Duodenal mucosa (tissue), 2 donors: Measurements from ENCODE around the gene NODAL.

Experiments
- H3K27ac ChIP-seq: one replicate; pipeline ENCODE4 v1.7.0; 2013; ENCODE audit warnings: low read depth, low read length
- H3K27me3 ChIP-seq, 2 donors: one replicate each; pipeline ENCODE4 v1.7.0; 2013; ENCODE audit warnings: low read length in 2 of 2, control low read depth in 1 of 2; ENCODE audit not compliant: insufficient read depth in 2 of 2, control insufficient read depth in 1 of 2
- H3K36me3 ChIP-seq, 2 donors: one replicate each; pipeline ENCODE4 v1.7.0; 2013; ENCODE audit warnings: low read length in 2 of 2, control low read depth in 1 of 2; ENCODE audit not compliant: insufficient read depth in 2 of 2, control insufficient read depth in 1 of 2
- H3K4me1 ChIP-seq, 2 donors: one replicate each; pipeline ENCODE4 v1.7.0; 2013; ENCODE audit warnings: low read length in 2 of 2, control low read depth in 1 of 2; ENCODE audit not compliant: insufficient read depth in 2 of 2, control insufficient read depth in 1 of 2
- H3K4me3 ChIP-seq, 2 donors: one replicate each; pipeline ENCODE4 v1.7.0; 2013; ENCODE audit warnings: low read length in 2 of 2, low read depth in 1 of 2
- H3K9ac ChIP-seq, 2 donors: one replicate each; pipeline ENCODE4 v1.7.0; 2013; ENCODE audit warnings: low read length in 2 of 2, low read depth in 1 of 2
- H3K9me3 ChIP-seq, 2 donors: one replicate each; pipeline ENCODE4 v1.7.0; 2013; ENCODE audit warnings: low read length in 2 of 2, control low read depth in 1 of 2; ENCODE audit not compliant: control insufficient read depth in 1 of 2

NODAL gene

DNA sequence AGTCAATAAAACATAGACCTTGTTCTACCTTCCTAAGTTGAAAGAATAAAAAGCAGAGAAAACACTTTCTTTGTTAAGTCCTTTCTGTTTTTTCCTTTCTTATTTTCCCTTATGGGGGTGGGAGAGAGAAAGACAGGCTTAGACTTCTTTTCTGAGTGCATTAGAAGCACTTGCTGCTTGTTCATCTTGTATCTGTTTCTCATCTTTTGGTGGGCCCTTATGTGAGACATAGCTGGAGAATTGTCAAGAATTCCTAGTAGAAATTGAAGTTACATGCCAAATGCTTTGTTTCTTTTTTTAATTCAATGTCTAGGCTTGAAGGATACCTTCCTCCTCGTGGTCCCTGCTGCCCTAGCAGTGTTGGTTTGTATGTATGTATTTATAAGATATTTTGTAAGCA lies 30.9 kb downstream of the NODAL start:
- H3K4me1 ChIP-seq = peaks cover 10 to 18% of the 10 kb centered on the region in 2 donors
- no peaks in the 10 kb centered on the region for H3K27me3 ChIP-seq
- H3K36me3 ChIP-seq = peaks cover 0 to 10% of the 10 kb centered on the region in 2 donors
- no peak overlapping the region for H3K4me3 ChIP-seq
- no peak overlapping the region for H3K27ac ChIP-seq
- no peak overlapping the region for H3K9ac ChIP-seq
- no peaks in the 10 kb centered on the region for H3K9me3 ChIP-seq

DNA sequence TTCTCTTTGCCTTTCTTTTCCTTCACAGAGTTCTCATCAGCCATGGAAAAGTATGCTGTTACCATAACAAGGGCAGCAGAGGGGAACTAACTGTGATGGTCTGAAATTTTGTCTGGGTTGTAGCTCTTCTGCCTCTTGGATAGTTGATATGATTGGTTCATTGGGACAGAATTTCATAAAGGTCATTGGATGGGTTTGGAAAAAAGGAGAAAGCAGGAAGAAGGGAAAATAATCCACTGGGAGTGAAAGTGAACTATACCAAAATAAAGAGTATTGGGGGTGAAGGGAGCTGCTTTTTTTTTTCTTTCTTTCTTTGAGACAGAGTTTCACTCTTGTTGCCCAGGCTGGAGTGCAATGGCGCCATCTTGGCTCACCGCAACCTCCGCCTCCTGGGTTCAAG lies 31.7 kb downstream of the NODAL start:
- Histone ChIP-seq H3K4me3 (no peak overlapping the region), H3K36me3 (peaks cover 0 to 10% of the 10 kb centered on the region in 2 donors), H3K9me3 (no peaks in the 10 kb centered on the region), H3K4me1 (peaks cover 13 to 20% of the 10 kb centered on the region in 2 donors), H3K9ac (no peak overlapping the region), H3K27me3 (no peaks in the 10 kb centered on the region), H3K27ac (no peak overlapping the region)

DNA sequence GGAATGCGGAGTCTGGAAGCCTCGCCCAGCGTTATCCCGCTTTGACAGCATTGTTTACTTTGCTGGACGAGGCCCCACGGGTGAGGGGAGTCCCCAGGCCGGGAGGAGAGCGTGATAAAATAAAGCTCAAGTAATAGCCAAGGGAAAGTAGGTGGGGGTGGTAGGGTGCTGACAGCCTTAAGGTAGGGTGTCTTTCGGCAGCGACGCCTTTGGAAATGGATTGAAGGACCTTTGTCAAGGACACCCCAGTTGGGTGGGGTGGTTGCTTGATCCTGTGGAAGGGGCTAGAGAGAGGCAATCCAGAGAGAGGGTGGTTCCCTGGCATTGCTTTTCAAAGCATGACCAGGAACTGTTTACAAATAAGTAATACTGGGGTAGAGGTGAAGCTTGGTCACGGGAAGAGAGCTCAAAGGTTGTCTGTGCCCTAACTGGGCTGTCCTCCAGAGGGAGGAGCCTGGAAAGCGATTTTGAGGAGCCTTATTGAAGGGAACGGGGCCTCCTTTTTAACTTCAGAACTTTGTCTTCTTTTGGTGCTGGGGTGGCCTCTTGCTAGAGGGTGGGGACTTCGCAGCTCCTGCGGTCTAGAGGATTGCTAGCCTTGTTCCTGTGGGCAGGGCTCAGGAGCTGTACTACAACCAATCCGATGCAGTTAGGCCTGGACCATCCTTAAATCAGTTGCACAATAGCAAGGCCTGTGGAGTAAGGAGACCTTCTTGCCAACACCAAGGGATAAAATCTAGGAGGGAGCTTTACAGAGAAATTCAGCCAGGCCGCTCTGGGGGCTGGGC lies 36.2 kb downstream of the NODAL start:
- Histone ChIP-seq H3K9me3 (no peaks in the 10 kb centered on the region), H3K4me1 (peaks cover 18 to 25% of the 10 kb centered on the region in 2 donors), H3K27me3 (no peaks in the 10 kb centered on the region), H3K27ac (peak overlapping the region; percentile 97), H3K36me3 (peaks cover 0 to 3% of the 10 kb centered on the region in 2 donors), H3K4me3 (peak overlapping the region; percentile 90 to 93), H3K9ac (peak overlapping the region; percentile 89 to 99)

DNA sequence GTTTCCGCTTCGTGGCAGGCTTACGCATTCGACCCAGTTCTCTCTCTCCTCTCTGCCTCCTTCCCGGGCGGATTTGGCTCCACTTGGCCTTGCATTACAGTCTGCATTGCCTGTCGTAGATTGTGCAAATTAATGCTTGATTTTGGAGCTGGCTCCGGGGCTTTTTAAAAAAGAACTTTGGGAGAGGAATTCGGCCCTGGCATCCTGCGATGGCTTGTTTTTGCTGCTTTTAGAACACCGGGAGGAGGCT lies 36.8 kb downstream of the NODAL start:
- Histone ChIP-seq H3K9me3 (no peaks in the 10 kb centered on the region), H3K27me3 (no peaks in the 10 kb centered on the region), H3K4me1 (peaks cover 18 to 25% of the 10 kb centered on the region in 2 donors), H3K4me3 (peak overlapping the region; percentile 90 to 93), H3K36me3 (peaks cover 0 to 3% of the 10 kb centered on the region in 2 donors), H3K9ac (peak overlapping the region; percentile 89 to 99), H3K27ac (peak overlapping the region; percentile 97)

DNA sequence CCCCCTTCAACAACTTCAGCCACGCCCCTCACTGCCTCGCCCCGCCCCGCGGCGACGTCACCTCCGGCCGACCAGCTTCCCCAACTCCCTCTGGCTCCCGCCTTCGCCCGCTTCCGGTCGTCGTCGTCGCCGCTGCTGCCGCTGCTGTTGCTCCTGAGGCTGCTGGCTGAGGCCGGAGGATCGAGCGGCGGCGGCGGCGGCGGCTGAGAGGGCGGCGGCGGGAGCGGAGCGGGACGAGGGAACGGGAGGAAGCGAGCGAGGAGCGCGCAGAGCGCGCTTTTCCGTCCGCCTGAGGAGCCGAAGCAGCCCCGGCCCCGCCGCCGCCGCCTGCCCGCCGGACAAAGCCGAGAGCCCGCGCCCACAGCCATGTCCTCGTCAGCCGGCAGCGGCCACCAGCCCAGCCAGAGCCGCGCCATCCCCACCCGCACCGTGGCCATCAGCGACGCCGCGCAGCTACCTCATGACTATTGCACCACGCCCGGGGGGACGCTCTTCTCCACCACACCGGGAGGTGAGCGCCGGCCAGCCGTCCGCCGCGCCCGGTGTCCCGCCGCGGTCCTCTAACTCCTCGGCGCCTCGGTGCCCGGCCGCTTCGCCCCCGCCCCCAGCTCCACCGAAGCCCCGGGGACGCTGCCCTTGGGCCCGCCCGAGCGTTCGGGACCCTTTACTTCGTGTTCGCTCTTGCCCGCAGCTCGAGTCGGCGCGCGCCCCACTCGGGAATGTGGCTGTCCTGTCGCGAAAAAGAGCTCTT lies 37.3 kb downstream of the NODAL start, which contains the start of gene EIF4EBP2:
Gene EIF4EBP2 (plus strand): TSS at position 110 of the 751 bp plus-strand sequence. CDS start 257 bp downstream, at position 367.
- Histone ChIP-seq H3K27me3 (no peaks in the 10 kb centered on the region), H3K9ac (peak within 1 kb of the TSS; percentile 89 to 99), H3K4me3 (peak within 1 kb of the TSS; percentile 90 to 93), H3K9me3 (no peaks in the 10 kb centered on the region), H3K4me1 (peaks cover 18 to 25% of the 10 kb centered on the region in 2 donors), H3K36me3 (no peaks in the 10 kb centered on the region), H3K27ac (peak within 1 kb of the TSS; percentile 97)

DNA sequence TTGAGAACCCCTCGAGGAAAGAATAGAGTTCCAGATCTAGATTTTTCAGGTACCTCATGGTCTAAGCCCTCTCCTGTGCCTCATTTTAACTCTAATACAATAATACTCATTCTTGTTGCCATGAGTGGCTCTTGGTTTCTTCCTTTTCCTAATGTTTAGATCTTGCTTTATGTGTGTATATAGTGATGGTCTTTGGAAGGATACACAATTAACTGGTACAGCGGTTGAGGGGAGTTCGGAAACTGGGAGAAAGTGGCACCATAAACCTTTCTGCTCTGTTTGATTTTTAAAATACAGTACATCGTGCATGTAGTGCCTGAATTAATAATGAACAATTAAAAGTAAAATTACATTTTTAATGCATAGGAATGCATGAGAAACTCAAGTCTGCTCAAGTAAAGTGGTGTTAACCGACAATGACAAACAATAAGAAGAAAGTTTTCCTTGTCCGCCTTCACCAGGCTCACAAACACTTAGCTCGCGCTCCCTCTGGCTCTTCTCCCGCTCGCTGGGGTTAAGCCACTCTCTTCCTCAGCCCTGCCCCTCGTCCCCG lies 37.9 kb downstream of the NODAL start:
- no peaks in the 10 kb centered on the region for H3K27me3 ChIP-seq
- peak overlapping the region; percentile 43 to 67 for H3K9ac ChIP-seq
- no peak overlapping the region for H3K27ac ChIP-seq
- no peaks in the 10 kb centered on the region for H3K36me3 ChIP-seq
- peak overlapping the region; percentile 46 to 65 for H3K4me3 ChIP-seq
- no peaks in the 10 kb centered on the region for H3K9me3 ChIP-seq
- H3K4me1 ChIP-seq = peaks cover 18 to 22% of the 10 kb centered on the region in 2 donors

DNA sequence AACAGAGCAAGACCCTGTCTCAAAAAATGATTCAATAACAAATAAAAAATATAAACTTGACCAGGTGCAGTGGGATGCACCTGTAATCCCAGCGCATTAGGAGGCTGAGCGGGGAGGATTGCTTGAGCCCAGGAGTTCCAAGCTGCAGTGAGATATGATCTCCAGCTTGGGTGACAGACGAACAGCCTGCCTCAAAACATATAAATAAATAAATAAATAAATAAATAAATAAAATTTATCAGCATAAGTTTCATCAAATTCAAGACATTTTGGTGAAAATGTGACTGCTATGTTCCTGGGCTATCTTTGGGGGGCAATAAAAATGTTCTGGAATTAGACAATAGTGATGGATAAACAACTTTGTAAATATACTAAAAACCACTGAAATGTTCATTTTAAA lies 42.3 kb downstream of the NODAL start:
- H3K9me3 ChIP-seq = no peaks in the 10 kb centered on the region

DNA sequence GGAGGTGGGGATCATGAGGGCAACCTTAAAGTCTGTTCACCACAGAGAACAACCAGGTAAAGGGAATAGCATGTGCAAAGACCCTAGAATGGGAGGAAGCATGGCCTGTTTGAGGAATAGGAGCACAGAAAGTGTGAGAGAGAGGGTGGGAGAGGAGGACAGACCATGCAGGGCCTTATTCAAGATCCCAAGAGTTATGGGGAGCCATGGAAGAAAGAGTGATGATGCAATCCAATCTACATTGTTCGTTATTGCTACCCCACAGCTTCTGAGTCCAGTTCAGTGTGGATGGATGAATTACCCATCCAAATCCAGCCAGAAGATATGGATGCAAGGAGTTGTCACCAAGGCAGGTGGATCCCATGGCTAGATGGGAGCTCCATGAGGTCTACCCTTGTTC lies 45.3 kb downstream of the NODAL start:
- no peak overlapping the region for H3K4me3 ChIP-seq
- H3K27ac ChIP-seq = no peak overlapping the region
- peaks cover 0 to 7% of the 10 kb centered on the region in 2 donors for H3K4me1 ChIP-seq
- no peak overlapping the region for H3K9ac ChIP-seq
- no peaks in the 10 kb centered on the region for H3K27me3 ChIP-seq
- H3K9me3 ChIP-seq = no peaks in the 10 kb centered on the region
- no peaks in the 10 kb centered on the region for H3K36me3 ChIP-seq

More for the DNA sequence above, 42.3 kb downstream of the NODAL start:
- Histone ChIP-seq H3K4me1 (peaks cover 5% of the 10 kb centered on the region in 2 donors), H3K27me3 (no peaks in the 10 kb centered on the region), H3K9ac (no peak overlapping the region), H3K4me3 (no peak overlapping the region), H3K36me3 (no peaks in the 10 kb centered on the region), H3K27ac (no peak overlapping the region)

DNA sequence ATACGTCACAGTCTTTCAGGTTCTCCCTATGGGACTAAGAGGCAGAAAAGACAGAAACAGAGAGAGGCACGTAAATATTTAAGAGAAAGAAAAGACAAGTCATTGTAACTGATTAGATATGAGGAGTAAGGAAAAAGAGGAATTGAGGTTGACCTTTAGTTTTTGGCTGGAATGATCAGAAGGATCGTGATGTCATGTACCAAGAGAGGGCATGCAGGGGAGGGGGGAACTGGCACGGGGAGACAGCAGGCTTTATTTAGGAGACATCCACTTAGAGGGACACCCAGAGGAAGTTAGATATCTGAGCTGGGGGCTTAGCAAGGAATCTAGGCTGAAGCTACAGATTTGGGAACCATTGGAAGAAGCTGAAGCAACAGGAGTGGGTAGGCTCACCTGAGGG lies 49.8 kb downstream of the NODAL start:
- Histone ChIP-seq H3K4me3 (no peak overlapping the region), H3K9ac (no peak overlapping the region), H3K27ac (no peak overlapping the region), H3K36me3 (no peaks in the 10 kb centered on the region), H3K9me3 (no peaks in the 10 kb centered on the region), H3K4me1 (peaks cover 0 to 13% of the 10 kb centered on the region in 2 donors), H3K27me3 (no peaks in the 10 kb centered on the region)
